ENCODE data around the gene PHOSPHO2.

Gene PHOSPHO2

DNA sequence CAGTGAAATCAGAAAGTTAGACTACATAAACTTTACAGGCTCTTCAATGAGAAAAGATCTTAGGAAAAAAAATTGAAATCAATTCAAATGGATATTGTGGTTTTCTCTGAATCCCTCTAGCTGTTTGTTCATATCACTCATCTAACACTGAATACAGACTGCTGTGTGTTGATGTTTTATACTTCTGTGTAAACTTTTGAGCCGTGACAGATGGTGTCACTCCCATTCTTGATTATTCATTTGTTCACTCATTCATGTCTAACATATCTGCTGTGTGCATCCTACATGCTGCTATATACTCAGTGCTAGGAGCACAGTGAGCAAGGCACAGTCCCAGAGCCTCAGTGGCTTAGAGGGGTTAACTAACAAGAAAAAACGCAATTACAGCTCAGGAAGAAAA lies 52.0 kb downstream of the PHOSPHO2 start:
- Histone ChIP-seq H3K4me2 (ENCODE audit: low read length) (no peak overlapping the region), H3K4me3 (ENCODE audit: low read length) (no peak overlapping the region), H3K4me1 (ENCODE audit: control insufficient read depth, low read length) (no peaks in the 10 kb centered on the region), H3K27me3 (ENCODE audit: control insufficient read depth, low read length) (no peaks in the 10 kb centered on the region), H3F3A (ENCODE audit: control insufficient read depth, insufficient read depth) (no peaks in the 10 kb centered on the region), H3K79me2 (ENCODE audit: control insufficient read depth, low read length) (no peaks in the 10 kb centered on the region; the same call in none of the 2 replicates), H3K9me2 (replicated peaks; ENCODE audit: control insufficient read depth, low read length) (no peaks in the 10 kb centered on the region), H4K20me1 (ENCODE audit: control insufficient read depth, insufficient read depth, low read depth, low read length) (no peaks in the 10 kb centered on the region), H3K36me3 (ENCODE audit: control insufficient read depth, low read length) (peaks cover 69% of the 10 kb centered on the region), H3K9me3 (ENCODE audit: control insufficient read depth, insufficient read depth, low read length) (no peaks in the 10 kb centered on the region), H3K27ac (ENCODE audit: low read depth, low read length) (no peak overlapping the region)
- TF ChIP-seq CTCF (IDR thresholded peaks at IDR 0.05; ENCODE audit: low read depth, low read length, poor library complexity, severe bottlenecking) = no peak

DNA sequence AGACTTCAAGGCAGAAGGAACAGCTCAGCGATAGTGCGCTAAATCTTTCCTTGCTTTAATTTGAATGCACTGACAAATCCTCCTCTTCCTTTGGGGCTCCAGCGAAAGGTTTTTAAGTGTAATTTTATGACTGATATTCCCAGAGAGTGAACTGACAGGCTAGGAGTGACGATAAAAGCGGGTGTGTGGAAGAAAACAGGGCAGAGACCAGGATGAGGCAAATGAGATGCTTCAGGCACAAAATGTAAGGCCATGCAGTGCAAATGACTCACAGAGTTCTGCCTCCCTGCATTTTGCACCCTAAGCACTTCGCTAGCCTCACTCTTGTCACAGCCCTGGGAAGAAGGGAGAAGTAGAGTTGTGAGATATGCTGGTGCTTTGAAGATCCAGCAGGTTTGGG lies 54.0 kb downstream of the PHOSPHO2 start:
- TF ChIP-seq CTCF (IDR thresholded peaks at IDR 0.05; ENCODE audit: low read depth, low read length, poor library complexity, severe bottlenecking) (no peak), EZH2phosphoT487 (IDR thresholded peaks at IDR 0.05; ENCODE audit: borderline replicate concordance, low read length) (no peak)
- Histone ChIP-seq H3K4me3 (ENCODE audit: low read length) (no peak overlapping the region), H3K79me2 (ENCODE audit: control insufficient read depth, low read length) (no peaks in the 10 kb centered on the region; the same call in none of the 2 replicates), H3K27ac (ENCODE audit: low read depth, low read length) (no peak overlapping the region), H3K9me2 (replicated peaks; ENCODE audit: control insufficient read depth, low read length) (no peaks in the 10 kb centered on the region), H3F3A (ENCODE audit: control insufficient read depth, insufficient read depth) (no peaks in the 10 kb centered on the region), H3K27me3 (ENCODE audit: control insufficient read depth, low read length) (no peaks in the 10 kb centered on the region), H3K4me1 (ENCODE audit: control insufficient read depth, low read length) (no peaks in the 10 kb centered on the region), H3K4me2 (ENCODE audit: low read length) (no peak overlapping the region), H3K9me3 (ENCODE audit: control insufficient read depth, insufficient read depth, low read length) (no peaks in the 10 kb centered on the region), H4K20me1 (ENCODE audit: control insufficient read depth, insufficient read depth, low read depth, low read length) (no peaks in the 10 kb centered on the region), H3K36me3 (ENCODE audit: control insufficient read depth, low read length) (peaks cover 57% of the 10 kb centered on the region)

Data from DOHH2 (cell line).